ENCODE measurements around the gene RTEL1. TPM values are rescaled to one million over a fixed set of nuclear protein-coding genes. Genes with fewer than 3 reads are reported as not detected.

Gene RTEL1
- total RNA-seq, 1 donor from 2014 or later = 20.2 TPM

DNA sequence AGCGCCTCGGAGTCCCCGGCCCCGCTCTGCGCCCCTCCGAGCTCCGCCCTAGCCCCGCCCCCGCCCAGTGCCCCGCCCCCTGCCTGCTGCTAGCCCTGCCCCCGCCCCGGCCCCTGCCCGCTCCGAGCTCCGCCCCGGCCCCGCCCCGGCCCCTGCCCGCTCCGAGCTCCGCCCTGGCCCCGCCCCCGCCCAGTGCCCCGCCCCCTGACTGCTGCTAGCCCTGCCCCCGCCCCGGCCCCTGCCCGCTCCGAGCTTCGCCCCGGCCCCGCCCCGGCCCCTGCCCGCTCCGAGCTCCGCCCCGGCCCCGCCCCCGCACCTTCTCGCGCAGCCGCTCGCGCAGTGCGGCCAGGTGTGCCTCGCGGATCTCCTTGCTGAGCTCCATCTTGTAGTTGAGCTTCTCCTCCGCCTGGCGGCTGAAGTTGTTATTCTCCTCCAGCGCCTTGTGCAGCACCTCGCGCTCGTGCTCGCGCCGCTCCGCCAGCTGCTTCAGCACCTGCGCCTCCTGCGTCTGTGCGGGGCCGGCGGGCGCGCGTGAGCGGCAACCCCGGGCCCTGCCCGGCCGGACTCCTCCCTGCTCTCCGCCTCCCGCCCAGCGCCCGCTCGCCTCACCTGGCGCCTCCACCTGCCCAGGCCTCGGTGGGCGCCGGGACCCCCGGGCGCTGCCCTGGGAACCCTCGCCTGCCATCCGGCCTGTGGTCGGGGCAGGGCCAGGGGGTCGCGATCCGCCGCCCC, 16.2 kb upstream of the RTEL1 start:
- no peaks in the 10 kb centered on the region for H3K9me3 Mint-ChIP-seq (ENCODE audit: unreplicated experiment)
- peaks cover 3% of the 10 kb centered on the region for H3K4me1 Mint-ChIP-seq (ENCODE audit: unreplicated experiment)
- TF ChIP-seq, protein P1, sequence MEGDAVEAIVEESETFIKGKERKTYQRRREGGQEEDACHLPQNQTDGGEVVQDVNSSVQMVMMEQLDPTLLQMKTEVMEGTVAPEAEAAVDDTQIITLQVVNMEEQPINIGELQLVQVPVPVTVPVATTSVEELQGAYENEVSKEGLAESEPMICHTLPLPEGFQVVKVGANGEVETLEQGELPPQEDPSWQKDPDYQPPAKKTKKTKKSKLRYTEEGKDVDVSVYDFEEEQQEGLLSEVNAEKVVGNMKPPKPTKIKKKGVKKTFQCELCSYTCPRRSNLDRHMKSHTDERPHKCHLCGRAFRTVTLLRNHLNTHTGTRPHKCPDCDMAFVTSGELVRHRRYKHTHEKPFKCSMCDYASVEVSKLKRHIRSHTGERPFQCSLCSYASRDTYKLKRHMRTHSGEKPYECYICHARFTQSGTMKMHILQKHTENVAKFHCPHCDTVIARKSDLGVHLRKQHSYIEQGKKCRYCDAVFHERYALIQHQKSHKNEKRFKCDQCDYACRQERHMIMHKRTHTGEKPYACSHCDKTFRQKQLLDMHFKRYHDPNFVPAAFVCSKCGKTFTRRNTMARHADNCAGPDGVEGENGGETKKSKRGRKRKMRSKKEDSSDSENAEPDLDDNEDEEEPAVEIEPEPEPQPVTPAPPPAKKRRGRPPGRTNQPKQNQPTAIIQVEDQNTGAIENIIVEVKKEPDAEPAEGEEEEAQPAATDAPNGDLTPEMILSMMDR (IDR thresholded peaks at IDR 0.05; ENCODE audit: unreplicated experiment) = peak; percentile 51
- peak; percentile 88 for DNase-seq (ENCODE audit: low spot score)
- peaks cover 9% of the 10 kb centered on the region for H3K27me3 Mint-ChIP-seq (ENCODE audit: unreplicated experiment)
- peaks cover 4% of the 10 kb centered on the region for H3K36me3 Mint-ChIP-seq (ENCODE audit: low read depth, unreplicated experiment)
- H3K4me3 Mint-ChIP-seq (ENCODE audit: unreplicated experiment) = no peak overlapping the region
- H3K27ac Mint-ChIP-seq (ENCODE audit: unreplicated experiment) = no peak overlapping the region

DNA sequence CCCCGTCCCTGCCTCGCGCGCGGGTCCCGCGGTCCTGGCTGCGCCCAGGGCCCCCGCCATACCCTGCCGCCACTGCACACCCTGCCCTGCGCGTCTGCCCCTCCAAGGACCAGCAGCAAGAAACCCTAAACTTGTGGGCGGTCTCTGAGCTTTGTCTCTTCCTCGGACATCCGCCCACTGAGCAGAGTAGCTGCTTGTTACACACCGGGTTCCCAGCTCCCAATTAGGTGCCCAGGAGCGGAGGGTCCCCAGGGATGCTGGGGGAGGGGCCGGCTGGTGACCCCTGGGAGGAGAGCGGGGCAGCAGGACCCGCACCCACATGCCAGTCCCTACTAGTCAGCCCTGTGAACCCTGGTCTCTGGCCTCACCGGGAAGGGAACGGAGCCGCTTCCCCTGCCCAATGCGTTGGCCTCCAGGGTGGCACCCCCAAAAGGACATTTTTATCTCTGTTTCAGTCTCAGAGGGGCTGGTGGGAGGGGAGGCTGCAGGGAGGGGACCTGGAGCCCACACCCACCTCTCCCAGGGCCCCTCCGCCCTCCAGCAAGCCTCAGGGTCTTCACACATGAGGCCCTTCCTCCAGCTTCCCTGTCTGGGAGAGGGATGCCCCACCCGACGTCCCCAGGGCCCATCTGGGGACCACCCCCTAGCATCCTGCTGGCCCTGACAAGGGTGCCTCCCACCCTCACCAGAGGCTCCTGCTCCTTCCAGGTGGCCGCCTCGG, 15.4 kb upstream of the RTEL1 start:
- Mint-ChIP-seq H3K27ac (ENCODE audit: unreplicated experiment) (no peak overlapping the region), H3K4me1 (ENCODE audit: unreplicated experiment) (peaks cover 3% of the 10 kb centered on the region)

DNA sequence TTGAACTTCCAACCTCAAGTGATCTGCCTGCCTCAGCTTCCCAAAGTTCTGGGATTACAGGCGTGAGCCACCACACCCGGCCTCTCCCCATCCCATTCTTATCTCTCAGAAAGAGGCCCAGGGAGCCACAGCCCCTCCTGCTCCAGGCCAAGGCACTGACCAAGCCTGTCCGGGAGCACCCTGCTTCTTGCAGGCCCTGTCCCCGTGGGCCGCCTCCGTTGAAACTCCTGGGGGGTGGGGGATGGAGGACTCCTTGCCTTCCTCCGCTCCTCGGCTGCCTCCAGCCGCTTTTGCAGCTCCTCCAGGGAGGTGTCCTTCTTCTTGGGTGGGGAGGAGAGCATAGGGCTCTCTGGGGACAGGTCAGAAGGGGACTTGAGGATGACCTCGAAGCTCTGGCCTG, 14.6 kb upstream of the RTEL1 start:
- H3K4me3 Mint-ChIP-seq (ENCODE audit: unreplicated experiment) = no peak overlapping the region
- H3K4me1 Mint-ChIP-seq (ENCODE audit: unreplicated experiment) = peaks cover 3% of the 10 kb centered on the region
- TF ChIP-seq, protein P1 (IDR thresholded peaks at IDR 0.05; ENCODE audit: unreplicated experiment) = no peak
- H3K27ac Mint-ChIP-seq (ENCODE audit: unreplicated experiment) = no peak overlapping the region
- no peak for DNase-seq (ENCODE audit: low spot score)
- H3K9me3 Mint-ChIP-seq (ENCODE audit: unreplicated experiment) = no peaks in the 10 kb centered on the region
- peaks cover 4% of the 10 kb centered on the region for H3K36me3 Mint-ChIP-seq (ENCODE audit: low read depth, unreplicated experiment)
- peaks cover 9% of the 10 kb centered on the region for H3K27me3 Mint-ChIP-seq (ENCODE audit: unreplicated experiment)

More for the DNA sequence above, 15.4 kb upstream of the RTEL1 start:
- H3K36me3 Mint-ChIP-seq (ENCODE audit: low read depth, unreplicated experiment) = peaks cover 4% of the 10 kb centered on the region
- no peak for DNase-seq (ENCODE audit: low spot score)
- H3K9me3 Mint-ChIP-seq (ENCODE audit: unreplicated experiment) = no peaks in the 10 kb centered on the region
- TF ChIP-seq, protein P1 (IDR thresholded peaks at IDR 0.05; ENCODE audit: unreplicated experiment) = no peak
- H3K4me3 Mint-ChIP-seq (ENCODE audit: unreplicated experiment) = no peak overlapping the region
- peaks cover 9% of the 10 kb centered on the region for H3K27me3 Mint-ChIP-seq (ENCODE audit: unreplicated experiment)

DNA sequence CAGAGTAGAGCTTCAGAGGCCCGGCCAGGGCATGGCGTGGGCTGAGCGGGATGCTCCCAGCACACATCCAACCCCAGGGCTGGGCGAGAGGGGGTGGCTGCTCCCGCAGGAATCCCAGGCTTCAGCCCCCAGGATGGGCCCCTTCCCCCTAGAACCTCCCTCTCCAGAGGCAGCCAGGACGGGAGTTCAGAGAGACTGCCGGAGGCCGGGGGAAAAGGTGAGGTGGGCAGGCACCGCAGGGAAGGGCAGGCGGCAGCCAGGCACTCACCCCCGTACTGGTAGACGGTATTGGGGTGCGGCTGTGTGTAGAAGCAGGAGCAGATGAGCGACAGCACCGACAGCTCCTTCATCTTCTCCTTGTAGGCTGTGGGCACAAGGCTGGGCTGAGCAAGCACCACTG, 14.2 kb upstream of the RTEL1 start:
- no peak overlapping the region for H3K4me3 Mint-ChIP-seq (ENCODE audit: unreplicated experiment)
- TF ChIP-seq, protein P1 (IDR thresholded peaks at IDR 0.05; ENCODE audit: unreplicated experiment) = no peak
- H3K27me3 Mint-ChIP-seq (ENCODE audit: unreplicated experiment) = peaks cover 10% of the 10 kb centered on the region
- H3K27ac Mint-ChIP-seq (ENCODE audit: unreplicated experiment) = no peak overlapping the region
- no peaks in the 10 kb centered on the region for H3K9me3 Mint-ChIP-seq (ENCODE audit: unreplicated experiment)
- DNase-seq (ENCODE audit: low spot score) = no peak
- peaks cover 4% of the 10 kb centered on the region for H3K36me3 Mint-ChIP-seq (ENCODE audit: low read depth, unreplicated experiment)
- H3K4me1 Mint-ChIP-seq (ENCODE audit: unreplicated experiment) = peaks cover 3% of the 10 kb centered on the region

DNA sequence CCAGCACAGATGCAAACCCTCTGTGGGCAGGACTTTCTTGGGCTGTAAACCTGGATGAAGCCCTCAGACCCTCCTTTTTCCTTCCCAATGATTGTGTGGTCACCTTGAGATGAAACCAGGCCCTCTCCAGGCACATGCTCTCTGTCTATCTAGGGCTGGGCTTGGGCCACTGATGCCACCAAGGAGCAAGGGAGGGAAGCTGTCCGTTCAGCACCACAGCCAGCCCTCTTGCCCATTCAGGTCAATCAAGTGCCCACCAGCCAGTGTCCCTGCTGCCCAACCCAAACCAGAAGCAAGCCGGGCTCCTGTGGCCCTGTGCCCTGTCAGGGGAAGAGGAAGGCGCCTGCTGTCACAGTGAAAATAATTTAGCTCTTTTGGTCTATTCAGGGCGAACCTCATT, 12.9 kb upstream of the RTEL1 start:
- H3K4me1 Mint-ChIP-seq (ENCODE audit: unreplicated experiment) = peaks cover 3% of the 10 kb centered on the region
- no peaks in the 10 kb centered on the region for H3K9me3 Mint-ChIP-seq (ENCODE audit: unreplicated experiment)
- H3K27me3 Mint-ChIP-seq (ENCODE audit: unreplicated experiment) = peaks cover 7% of the 10 kb centered on the region
- H3K36me3 Mint-ChIP-seq (ENCODE audit: low read depth, unreplicated experiment) = peaks cover 4% of the 10 kb centered on the region
- H3K27ac Mint-ChIP-seq (ENCODE audit: unreplicated experiment) = no peak overlapping the region
- TF ChIP-seq, protein P1 (IDR thresholded peaks at IDR 0.05; ENCODE audit: unreplicated experiment) = no peak
- DNase-seq (ENCODE audit: low spot score) = no peak
- H3K4me3 Mint-ChIP-seq (ENCODE audit: unreplicated experiment) = no peak overlapping the region

All from endothelial cell (in vitro differentiated cells).